A549 (cell line): ENCODE results near the gene SKP1.

Experiments
- POLR2A ChIP-seq: IDR thresholded peaks from 2 replicates; pipeline ENCODE4 v1.6.1; 2012; ENCODE audit warnings: mild to moderate bottlenecking, low read length
- RAD21 ChIP-seq, 2 experiments: fragments of >200 bp in 1 of 2; sonication (Bioruptor Twin) in 1 of 2; formaldehyde crosslinking in 1 of 2; IDR thresholded peaks in 1 of 2; conservative IDR thresholded peaks in 1 of 2; 2 replicates in 1 of 2; 3 replicates in 1 of 2; pipeline ENCODE4 v1.6.1; 2012 to 2018; ENCODE audit warnings: inconsistent platforms in 1 of 2
- RCOR1 ChIP-seq: fragments of 150-350 bp; IDR thresholded peaks from 2 replicates; pipeline ENCODE4 v1.6.1; 2014; ENCODE audit warnings: antibody characterized with exemption, low read length, low read depth
- TF ChIP-seq, protein P1 (sequence below): IDR thresholded peaks from 2 replicates; pipeline ENCODE4 v1.6.1; 2012
- TF ChIP-seq, protein P2 (sequence below): fragments of 200-600 bp; sonication (generic); IDR thresholded peaks from 2 replicates; pipeline ENCODE4 v1.6.1; 2016; ENCODE audit warnings: antibody characterized with exemption, mild to moderate bottlenecking, moderate library complexity
- TF ChIP-seq, protein P3 (sequence below): fragments of >200 bp; sonication (Bioruptor Twin); formaldehyde crosslinking; IDR thresholded peaks from 3 replicates; pipeline ENCODE4 v1.5.1; 2016

DNA sequence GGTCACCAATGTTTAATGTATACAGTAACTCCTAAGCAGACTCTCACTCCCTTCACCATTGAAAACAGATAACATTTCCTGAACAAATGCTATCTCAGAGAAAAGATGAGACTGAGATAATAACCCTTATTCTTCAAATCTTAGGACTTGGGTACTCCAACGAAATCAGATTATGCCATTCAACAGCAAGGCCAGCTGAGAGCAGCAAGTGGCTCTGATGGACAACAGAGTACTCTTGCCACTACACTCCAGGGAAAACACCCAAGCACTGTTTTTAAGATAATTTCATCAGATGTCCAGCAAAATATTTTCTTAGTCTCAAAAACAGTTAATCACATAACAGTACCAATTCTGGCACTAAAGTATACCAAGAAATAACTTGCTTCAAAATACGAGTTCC lies 39.0 kb upstream of the SKP1 start:
- TF ChIP-seq POLR2A (no peak), RAD21 (conservative IDR thresholded peaks at IDR 0.05 in 1 of 2, IDR thresholded peaks at IDR 0.05 in 1 of 2) (no peak), RCOR1 (no peak)
- TF ChIP-seq, protein P1, sequence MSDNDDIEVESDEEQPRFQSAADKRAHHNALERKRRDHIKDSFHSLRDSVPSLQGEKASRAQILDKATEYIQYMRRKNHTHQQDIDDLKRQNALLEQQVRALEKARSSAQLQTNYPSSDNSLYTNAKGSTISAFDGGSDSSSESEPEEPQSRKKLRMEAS: no peak
- TF ChIP-seq, protein P2, sequence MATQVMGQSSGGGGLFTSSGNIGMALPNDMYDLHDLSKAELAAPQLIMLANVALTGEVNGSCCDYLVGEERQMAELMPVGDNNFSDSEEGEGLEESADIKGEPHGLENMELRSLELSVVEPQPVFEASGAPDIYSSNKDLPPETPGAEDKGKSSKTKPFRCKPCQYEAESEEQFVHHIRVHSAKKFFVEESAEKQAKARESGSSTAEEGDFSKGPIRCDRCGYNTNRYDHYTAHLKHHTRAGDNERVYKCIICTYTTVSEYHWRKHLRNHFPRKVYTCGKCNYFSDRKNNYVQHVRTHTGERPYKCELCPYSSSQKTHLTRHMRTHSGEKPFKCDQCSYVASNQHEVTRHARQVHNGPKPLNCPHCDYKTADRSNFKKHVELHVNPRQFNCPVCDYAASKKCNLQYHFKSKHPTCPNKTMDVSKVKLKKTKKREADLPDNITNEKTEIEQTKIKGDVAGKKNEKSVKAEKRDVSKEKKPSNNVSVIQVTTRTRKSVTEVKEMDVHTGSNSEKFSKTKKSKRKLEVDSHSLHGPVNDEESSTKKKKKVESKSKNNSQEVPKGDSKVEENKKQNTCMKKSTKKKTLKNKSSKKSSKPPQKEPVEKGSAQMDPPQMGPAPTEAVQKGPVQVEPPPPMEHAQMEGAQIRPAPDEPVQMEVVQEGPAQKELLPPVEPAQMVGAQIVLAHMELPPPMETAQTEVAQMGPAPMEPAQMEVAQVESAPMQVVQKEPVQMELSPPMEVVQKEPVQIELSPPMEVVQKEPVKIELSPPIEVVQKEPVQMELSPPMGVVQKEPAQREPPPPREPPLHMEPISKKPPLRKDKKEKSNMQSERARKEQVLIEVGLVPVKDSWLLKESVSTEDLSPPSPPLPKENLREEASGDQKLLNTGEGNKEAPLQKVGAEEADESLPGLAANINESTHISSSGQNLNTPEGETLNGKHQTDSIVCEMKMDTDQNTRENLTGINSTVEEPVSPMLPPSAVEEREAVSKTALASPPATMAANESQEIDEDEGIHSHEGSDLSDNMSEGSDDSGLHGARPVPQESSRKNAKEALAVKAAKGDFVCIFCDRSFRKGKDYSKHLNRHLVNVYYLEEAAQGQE: no peak
- TF ChIP-seq, protein P3, sequence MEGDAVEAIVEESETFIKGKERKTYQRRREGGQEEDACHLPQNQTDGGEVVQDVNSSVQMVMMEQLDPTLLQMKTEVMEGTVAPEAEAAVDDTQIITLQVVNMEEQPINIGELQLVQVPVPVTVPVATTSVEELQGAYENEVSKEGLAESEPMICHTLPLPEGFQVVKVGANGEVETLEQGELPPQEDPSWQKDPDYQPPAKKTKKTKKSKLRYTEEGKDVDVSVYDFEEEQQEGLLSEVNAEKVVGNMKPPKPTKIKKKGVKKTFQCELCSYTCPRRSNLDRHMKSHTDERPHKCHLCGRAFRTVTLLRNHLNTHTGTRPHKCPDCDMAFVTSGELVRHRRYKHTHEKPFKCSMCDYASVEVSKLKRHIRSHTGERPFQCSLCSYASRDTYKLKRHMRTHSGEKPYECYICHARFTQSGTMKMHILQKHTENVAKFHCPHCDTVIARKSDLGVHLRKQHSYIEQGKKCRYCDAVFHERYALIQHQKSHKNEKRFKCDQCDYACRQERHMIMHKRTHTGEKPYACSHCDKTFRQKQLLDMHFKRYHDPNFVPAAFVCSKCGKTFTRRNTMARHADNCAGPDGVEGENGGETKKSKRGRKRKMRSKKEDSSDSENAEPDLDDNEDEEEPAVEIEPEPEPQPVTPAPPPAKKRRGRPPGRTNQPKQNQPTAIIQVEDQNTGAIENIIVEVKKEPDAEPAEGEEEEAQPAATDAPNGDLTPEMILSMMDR: no peak
